Ramos (cell line): ENCODE data around the gene ALK.

ENCODE experiments used
- in situ Hi-C: fragments of 300-500 bp; cut with MboI; formaldehyde crosslinking; loops from one replicate; pipeline ENCODE4 v1.14.3; 2022; ENCODE audit warnings: low sequenced_read_pairs; ENCODE audit not compliant: unreplicated experiment

Gene ALK

DNA sequence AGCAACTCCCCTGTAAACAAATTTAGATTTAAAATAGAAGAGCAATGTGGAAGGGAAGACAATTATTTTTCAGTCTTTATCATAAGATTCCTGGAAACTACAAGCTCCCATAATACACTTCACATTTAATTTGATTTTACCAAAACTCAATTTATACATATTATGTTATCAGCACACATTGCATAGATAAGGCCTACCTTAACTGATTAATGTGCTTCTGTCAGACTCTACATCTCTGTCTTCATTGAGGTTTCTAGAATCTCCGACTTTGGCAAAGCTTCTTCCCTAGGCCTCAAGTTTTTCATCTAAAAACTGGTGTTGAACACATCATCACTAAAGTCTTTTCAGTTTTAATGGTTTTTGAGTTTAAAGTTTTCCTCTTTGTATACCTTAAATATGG lies 440.1 kb downstream of the ALK start:
- in situ Hi-C loops, result no loop called here

DNA sequence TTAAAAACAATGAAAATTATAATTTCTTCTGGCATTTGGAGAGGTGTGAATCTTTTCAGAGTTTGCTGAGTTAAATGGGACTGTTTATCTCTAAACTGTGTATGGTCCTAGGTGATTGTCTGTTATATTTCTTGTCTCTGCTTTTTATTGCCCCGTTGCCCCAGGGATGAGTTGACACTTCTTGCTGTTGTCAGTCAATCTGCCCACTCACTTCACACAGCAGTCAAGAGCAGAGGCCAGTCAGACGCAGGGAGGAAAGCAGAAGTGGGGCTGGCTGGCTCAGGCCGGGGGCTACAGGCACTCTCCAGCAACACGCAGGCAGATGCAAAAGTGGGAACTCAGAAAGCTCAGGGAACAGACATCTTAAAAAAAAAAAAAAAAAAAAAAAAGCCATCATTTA lies 441.0 kb downstream of the ALK start:
- in situ Hi-C loops, result no loop called here

DNA sequence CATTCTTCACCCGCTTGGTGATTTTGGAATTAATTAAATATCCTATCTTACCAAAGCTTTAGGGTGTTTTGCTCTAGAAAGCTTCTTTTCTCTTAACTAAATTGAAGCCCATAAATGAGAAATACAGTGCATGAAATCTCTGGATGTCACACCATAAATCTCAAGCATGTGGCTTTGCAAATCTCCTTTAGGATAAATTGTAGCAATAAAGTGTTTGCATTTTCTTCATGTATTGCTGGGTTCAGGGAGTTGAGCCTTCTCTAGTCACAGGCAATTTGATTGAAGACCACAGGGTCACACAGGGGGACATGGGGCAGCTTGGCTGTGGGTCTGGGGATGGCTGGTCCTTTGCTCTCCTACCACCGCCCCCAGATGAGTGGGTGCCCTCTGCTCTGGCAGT lies 442.0 kb downstream of the ALK start:
- in situ Hi-C loops, result no loop called here

DNA sequence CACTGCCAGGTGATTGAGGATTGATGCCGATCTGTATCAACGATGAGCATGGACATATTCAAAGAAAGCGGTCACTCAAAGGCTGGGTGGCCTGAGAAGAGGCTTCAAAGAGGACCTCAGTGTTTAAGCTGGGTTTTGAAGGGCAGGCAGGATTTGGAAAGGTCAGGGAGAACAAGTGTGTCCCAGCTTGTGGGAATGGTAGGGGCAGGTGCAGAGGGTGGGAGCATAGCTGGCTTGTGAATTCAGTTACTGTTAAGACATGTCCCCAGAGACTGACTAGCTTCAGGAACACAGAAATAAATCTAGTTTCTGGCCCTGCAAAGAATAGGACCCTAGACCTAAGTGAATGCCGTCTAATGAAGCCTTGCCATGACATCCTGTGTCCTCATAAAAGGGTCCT lies 442.7 kb downstream of the ALK start:
- in situ Hi-C loops, result no loop called here

DNA sequence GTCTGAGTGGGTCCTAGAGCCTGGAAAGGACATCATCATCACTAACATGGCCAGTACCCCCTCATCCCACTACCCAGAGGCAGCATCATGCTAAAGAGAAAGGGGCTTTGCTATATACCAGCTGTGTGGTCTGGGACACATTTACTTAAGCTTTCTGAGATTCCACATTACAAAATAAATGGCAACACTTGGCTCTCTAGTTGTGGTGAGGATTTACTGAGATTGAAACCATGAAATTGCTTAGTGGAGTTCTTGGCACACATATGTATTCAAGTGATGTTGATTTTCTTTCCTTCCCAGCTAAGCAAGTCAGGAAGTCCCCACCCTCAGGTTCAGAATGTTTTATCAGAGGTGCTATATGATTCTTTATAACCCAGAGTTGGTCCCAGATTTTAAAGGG lies 444.2 kb downstream of the ALK start:
- in situ Hi-C loops, result no loop called here

DNA sequence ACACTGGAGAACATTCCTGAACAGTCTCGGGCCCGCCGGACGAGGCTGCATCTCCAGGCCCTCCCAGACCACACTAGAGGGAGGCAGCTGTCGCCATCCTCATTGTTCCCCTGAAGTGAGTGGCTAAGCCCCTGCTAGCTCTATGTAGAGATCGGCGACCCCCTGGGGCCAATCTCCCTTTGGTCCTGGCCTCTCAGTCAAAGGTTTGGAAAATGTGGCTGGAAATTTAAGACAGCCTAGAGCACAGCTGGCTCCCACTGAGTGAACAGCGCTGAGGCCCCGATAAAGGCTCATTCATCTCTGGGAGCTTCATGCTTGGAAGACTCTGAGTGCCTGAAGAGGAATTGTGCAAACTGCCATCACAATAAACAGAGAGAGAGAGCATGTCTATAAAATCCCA lies 445.9 kb downstream of the ALK start:
- in situ Hi-C loops, result no loop called here

DNA sequence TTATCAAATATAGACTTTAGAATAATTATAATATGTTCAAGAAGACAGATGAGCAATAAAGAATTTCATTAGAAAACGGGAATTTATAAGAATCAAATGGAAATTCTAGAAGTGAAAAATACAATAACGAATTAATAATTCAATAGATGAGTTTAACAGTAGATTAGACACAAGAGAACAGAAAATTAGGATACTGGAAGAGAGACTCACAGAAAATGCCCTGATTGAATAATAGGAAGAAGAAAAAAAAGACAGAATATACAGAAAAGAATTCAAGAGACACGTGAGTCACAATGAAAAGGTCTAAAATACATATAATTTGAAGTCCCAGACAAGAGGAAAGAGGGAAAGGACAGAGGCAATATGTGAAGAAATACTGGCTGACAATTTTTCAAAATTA lies 451.4 kb downstream of the ALK start:
- in situ Hi-C loops, result no loop called here

DNA sequence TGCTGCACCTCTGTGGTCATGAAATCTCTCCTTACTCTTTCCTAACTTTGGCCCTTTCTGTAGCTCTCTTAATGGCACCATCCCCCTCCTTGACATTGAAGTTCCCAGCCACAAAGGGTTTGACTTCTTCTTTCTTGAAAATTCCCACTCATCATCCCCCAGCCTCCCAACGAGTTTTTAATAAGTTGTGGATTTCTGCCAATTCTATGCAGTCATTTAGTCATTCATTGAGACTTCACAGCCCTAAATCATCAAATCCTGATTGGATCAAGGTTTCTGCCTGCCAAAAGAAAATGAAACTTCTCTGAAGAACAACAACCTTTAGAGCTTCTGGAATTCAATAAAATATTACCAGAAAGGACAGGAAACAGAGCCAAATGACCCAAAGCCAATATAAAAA lies 451.9 kb downstream of the ALK start:
- in situ Hi-C loops, result no loop called here

DNA sequence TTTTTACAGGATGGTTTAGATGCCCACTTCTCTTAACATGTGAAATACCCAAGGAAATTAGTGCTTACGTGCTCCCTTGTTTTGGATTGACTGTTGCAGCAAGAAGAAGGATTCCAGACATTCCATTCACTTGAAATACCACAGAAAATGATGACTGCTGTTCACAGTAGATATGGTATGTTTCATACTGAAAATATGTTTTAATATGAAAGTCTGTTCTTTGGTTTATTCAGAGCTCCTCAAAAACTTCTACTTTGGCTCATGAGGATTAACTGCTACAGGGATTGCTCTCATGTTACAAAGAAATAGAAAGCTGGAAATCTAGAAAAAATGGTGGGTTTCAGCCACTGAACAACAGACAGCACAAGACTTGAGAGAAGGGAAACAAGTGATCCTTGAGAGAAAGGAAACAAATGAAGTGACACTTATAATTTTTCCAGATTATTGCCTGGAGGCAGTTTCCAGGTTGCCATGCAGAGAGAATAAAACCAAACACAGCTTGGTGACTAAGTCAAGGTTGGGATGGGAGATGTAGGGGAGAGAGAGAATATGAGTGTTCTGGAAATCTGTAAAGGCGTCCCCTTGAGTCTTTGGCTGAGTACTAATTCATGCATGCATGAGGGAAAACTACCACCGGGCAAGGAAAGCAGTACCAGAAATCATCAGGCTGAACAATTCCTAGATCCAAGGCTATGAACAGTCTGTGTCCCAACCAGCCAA lies 458.0 kb downstream of the ALK start:
- in situ Hi-C loops, result no loop called here

DNA sequence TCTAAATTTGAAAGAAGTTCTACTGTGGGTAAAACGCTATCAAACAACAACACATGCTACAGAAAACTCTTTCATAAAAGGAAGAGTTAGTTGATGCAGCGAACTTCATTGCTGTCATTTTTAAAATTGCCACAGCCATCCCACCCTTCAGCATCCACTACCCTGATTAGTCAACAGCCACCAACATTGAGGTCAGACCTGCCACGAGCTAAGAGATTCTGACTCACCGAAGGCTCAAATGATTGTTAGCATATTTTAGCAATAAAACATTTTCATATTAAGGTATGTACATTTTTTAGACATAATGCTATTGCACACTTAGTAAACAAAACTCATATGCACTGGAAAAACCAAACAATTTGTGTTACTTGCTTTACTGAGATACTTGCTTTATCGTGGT lies 459.1 kb downstream of the ALK start:
- in situ Hi-C loops, result no loop called here

DNA sequence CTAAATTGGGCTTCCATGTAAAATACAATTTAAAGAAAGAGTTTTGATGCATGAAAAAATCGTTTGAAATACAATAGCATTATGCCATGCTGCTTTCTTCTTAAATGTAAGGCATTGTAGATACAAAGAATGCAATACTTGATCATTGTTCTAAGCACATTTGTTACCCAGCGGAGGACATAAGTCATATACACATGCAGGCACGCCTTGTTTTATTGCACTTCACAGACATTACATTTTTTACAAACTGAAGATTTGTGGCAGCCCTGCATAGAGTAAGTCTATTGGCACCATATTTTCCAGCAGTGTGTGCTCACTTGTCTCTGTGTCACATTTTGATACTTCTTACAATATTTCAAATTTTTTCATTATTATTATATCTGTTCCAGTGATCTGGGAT lies 461.2 kb downstream of the ALK start:
- in situ Hi-C loops, result no loop called here

DNA sequence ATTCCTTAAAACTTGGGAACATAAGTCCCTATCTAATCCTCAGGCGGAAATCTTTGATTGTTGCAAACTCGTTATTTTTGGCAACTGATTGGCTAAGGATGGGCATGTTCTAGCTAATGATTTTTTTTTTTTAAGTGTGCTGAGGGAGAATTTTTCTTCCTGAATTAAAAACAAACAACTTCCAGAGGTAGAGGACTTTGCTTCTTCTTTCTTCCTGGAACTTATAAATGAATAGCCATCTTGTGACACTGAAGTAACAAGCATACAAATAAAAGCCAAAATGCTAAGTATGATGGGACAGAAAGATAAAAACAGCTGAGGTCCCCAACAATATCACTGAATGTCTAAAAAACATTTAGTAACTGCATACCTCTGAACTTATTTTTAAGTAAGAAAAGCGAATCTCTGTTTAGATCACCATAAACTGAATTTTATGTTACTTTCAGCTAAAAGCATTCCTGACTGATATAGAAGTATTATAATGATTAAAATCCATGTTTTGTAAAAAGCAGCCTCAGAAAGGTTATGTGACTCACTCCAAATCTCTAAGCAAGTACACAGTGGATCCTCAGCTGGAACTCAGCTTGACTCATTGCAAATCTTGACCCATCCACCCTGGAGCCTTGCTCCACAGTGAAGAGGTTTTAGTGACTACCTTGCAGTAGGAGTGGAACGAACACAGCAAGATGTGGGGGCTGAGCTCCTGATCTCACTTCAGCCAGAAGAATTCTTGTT lies 461.8 kb downstream of the ALK start:
- in situ Hi-C loops, result no loop called here

DNA sequence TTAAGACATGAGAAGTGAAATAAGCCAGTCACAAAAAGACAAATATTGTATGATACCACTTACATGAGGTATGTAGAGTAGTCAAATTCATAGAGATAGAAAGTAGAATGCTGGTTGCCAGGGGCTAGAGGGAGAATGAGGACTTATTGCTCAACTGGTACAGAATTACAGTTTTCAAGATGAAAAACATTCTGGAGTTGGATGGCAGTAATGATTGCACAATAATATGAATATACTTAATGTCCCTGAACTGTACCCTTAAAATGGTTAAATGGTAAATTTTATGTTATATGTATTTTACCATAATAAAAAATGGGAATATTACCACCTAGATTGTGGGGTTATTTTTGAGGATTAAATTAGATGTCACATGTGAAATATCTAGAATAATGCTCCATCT lies 465.0 kb downstream of the ALK start:
- in situ Hi-C loops, result no loop called here

DNA sequence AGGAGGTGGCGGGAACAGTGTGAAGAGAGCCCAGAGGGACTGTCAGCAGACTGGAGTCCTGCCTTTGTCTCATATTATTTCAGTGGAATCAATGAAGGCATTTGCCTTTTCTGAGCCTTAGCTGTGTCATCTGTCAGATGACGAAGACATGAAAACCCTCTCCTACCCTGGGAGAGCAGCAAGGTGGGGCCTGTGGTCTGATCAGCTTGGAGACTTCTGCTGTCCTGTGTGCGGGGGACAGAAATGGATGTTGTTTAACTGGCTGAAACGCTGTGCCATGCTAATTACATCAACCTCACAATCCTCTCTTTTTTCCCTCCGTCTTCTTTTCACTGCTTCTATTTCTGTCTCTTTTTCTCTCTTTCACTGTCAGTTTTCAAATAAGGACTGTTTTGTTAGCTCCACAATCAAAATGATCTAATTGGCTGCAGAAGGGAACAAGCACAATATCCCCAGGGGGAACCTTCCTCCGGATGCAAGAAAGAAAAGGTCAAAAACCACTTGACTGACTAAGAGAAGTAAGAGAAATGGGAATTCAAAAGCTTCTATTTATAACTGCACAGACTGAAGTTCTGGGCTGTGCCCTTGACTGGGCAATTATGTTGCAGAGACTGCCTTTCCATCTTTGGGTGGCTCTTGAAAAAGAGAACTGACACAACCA lies 466.1 kb downstream of the ALK start:
- in situ Hi-C loops, result no loop called here

DNA sequence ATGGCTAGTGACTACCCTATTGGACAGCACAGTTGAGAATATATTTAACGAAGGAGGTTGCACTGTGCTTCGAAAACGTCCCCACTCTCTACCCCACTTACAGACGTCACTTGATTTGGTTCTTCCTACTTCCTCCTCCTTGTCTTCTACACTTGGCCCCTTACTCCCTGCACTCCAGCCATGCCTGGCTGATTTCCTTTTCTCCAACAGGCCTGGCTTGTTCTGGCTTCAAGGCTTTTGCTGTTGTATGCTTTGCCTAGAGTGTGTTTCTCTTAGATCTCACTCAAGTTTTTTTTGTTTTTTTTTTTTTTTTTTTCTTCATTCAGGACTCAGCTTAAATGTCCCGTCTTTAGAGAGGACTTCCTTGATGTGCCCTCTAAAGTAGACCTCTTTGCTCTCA lies 469.4 kb downstream of the ALK start:
- in situ Hi-C loops, result no loop called here

DNA sequence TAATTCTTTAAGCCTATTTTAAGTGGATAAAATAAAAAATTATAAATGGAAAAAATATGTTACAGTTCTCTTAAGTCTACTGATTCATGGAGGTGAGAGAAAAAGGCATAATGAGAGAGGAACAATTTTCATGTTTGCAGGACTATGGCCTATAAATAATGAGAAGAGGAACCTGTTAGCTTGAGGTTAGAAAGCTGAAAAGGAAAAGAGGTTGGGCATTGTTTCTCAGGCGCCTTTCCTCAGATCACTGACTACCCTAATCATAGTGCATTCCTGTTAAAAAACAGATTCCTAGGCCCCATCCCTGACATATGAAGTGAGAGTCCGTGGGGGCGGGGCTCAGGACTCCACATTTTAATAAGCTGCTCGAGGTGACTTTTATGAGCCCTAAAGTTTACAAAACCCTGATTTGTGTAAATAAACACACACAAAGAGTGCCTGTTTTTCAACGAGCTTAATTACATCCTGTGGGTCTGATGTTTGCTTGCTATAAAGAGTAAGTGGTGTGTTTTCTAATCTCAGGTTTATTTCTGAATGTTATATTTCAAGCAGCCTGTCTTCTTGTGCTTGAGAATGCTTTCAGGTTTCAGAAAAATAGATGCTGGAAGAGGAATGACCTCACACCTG lies 470.7 kb downstream of the ALK start:
- in situ Hi-C loops, result no loop called here

DNA sequence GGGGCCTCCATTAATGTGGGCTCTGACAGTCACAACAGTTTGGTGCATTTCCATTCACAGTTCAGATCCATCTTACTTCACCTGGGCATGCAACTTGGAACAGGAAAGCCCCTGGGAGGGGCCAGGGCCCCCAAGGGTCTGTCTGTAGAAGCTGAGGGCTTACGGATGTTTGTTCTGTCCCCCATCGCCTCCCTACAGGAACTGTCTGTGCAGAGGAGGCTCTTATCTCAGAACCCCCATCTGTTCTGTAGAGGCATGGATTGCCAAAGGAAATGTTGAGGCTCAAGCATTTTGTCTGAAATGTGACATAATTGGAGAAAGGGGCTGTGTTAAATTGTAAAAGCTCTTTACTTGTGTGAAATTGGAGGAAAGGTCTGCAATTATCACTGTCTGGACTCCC lies 471.9 kb downstream of the ALK start:
- in situ Hi-C loops, result no loop called here

DNA sequence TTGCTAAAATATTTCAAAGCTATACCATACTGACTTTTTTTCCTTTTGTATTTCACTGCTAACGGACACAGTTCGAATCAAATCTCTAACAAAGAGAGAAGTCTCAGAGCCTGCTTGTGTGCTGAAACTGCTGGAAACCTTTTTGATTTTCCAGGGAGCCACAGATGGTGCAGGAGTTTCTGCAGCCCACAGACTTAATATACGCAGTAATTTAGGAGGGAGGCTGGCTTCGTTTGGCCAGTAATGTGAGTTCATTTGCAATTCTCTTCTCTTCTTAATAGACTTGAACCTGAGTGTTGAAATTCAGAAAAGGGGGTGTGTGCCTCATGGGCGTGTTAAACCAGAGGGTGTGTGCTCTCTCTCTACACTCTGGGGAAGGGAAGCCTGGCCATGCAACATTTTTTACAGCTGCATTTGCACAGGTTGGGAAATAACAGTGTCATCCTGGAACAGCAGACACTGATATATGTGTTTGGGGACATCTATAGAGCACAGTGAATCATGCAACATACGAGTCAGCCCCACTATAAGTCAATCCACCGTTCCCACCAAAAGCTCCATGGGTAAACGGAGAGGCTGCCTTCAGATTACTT lies 473.2 kb downstream of the ALK start:
- in situ Hi-C loops, result no loop called here

DNA sequence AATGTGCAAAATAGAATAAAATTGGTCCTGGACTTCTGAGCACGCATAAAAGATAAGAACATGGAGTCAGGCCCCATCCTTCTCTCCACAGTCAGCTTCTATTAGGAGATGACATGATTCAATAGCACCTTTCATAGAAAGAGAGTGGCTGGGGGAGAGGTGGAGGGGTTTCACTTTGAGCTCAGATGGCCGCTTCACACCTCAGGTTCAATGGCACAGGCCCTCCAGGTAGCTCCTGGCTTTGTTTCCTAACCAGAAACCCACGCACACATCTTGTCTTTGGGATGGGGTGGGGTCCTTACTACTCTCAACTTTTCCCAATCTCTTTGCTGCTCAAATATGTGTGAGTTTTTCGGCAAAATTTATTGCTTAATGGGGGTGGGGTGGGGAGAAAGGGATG lies 473.9 kb downstream of the ALK start:
- in situ Hi-C loops, result no loop called here

DNA sequence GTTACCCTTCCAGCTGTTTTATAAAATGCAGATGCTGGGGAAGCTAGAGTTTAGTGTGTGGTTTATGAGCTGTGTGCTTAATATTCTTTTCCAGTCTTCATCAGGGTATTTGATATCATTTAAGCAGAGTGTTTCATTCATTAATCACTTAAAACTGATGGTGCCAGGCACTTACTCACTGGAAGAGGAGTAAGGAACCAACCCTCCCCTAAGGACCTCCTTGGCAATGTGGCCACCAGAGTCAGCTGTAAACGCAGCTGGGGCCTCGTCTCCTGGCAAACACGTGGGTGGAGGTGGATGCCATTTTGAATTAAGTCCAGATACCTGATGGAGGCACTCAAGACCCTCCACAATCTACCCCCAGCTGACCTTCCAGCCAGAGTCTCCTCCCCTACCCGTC lies 474.5 kb downstream of the ALK start:
- in situ Hi-C loops, result no loop called here

DNA sequence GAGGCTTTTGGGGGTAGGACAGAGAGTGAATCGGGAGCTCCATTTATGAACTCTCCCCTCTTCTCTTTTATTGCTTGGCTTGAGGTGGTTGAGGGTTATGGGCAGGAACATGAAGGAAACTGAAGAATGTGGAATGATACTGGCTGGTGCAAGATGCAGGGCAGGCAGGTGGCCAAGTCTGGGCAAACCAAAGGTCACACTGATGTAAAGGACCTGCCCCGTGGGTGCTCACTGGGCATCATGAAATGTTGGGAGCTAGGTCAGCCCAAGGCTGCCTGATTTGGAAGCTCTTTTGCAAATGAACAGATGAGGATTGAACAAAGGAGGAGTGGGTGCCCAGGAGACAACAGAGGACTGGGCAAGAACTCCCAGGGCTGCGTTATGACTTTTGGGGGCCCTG lies 477.2 kb downstream of the ALK start:
- in situ Hi-C loops, result no loop called here
